ENCODE data around the gene MAPRE3.
"Not testable (repeated sequence)": the region's sequence is repeated elsewhere in the genome, so short reads cannot be mapped to it uniquely, and the experiment has no call there.

- not testable (repeated sequence) for TF ChIP-seq EP300, CTCF, POLR2AphosphoS5, POLR2A (IDR thresholded peaks at IDR 0.05)
Measured at GRCh38 chr2:27075566-27075871, 105.1 kb downstream of the MAPRE3 start.
